Testis (tissue), 3 donors: ENCODE data around the gene SNN. TPM values are rescaled to one million over a fixed set of nuclear protein-coding genes. Genes with fewer than 3 reads are reported as not detected.

Experiments used
- DNase-seq: peaks from one replicate; pipeline ENCODE4 v3.0.0-alpha.2; 2019
- H3K27ac ChIP-seq, 2 donors: fragments of 200-600 bp; sonication (generic); one replicate each; pipeline ENCODE4 v1.5.1; 2019
- H3K27me3 ChIP-seq: fragments of 200-600 bp; sonication (generic); one replicate; pipeline ENCODE4 v1.5.1; 2019
- H3K36me3 ChIP-seq: fragments of 200-600 bp; sonication (generic); one replicate; pipeline ENCODE4 v1.5.1; 2017; ENCODE audit warnings: low read depth; ENCODE audit errors: missing control alignments
- H3K4me1 ChIP-seq: fragments of 200-600 bp; sonication (generic); one replicate; pipeline ENCODE4 v1.5.1; 2019
- H3K4me3 ChIP-seq, 2 donors: fragments of 200-600 bp; sonication (generic); one replicate each; pipeline ENCODE4 v1.5.1; 2017 to 2019
- H3K9me3 ChIP-seq: fragments of 200-600 bp; sonication (generic); one replicate; pipeline ENCODE4 v1.5.1; 2017
- POLR2A ChIP-seq: fragments of 450-650 bp; IDR thresholded peaks from one replicate; pipeline ENCODE4 v1.6.1; 2017; ENCODE audit warnings: antibody characterized with exemption, mild to moderate bottlenecking, moderate library complexity
- WGBS, 2 donors: methylation state at CpG; one replicate each; pipeline ENCODE4 v1.1.5; 2018; 5-methylcytosine and 5-hydroxymethylcytosine counted together
- intact Hi-C: fragments of 100-400 bp; cut with DNase I; formaldehyde crosslinking; loops from one replicate; pipeline ENCODE4 v1.15.1; 2023; ENCODE audit warnings: low total_unique reads
- polyA plus RNA-seq: library from polyadenylated mRNA; stranded (reverse); fragments of 350-450 nt; fragmentation: Illumina TruSeq; extraction: RNeasy Lipid Tissue Mini Kit (QIAGEN cat#74804); gene quantifications from one replicate; pipeline ENCODE4 v1.2.3, GENCODE V29; 2014; ENCODE audit warnings: low read depth, low replicate concordance; ENCODE audit not compliant: insufficient read depth
- total RNA-seq, 2 donors: library from RNA; depleted of rRNA; stranded (reverse); fragments of >200 nt; gene quantifications; one replicate each; pipeline ENCODE4 v1.2.3, GENCODE V29; 2016
- TF ChIP-seq, protein P1 (sequence below), 3 experiments: fragments of 450-650 bp in 2 of 3; fragments of 200-600 bp in 1 of 3; sonication (generic) in 1 of 3; IDR thresholded peaks; one replicate each; pipeline ENCODE4 v1.5.1; 2016 to 2019; ENCODE audit warnings: antibody characterized with exemption in 3 of 3, mild to moderate bottlenecking in 2 of 3, moderate library complexity in 1 of 3

SNN gene
- total and polyA plus RNA-seq, 3 donors from 2014 or later: 7.0 to 10.3 (median 10.1) TPM

GRCh38 chr16:11626657-11627291, 41.5 kb upstream of the SNN start:
- H3K27me3 ChIP-seq: no peaks in the 10 kb centered on the region
- H3K36me3 ChIP-seq: no peaks in the 10 kb centered on the region
- WGBS, 2 donors: 93 to 97% methylated on average over 16 of the region's 16 CpGs
- H3K4me1 ChIP-seq: peaks cover 6% of the 10 kb centered on the region
- no peak overlapping the region for H3K27ac ChIP-seq
- no peak for DNase-seq
- intact Hi-C loops: no loop called here
- H3K4me3 ChIP-seq: no peak overlapping the region
- no peak for TF ChIP-seq POLR2A
- TF ChIP-seq, protein P1, sequence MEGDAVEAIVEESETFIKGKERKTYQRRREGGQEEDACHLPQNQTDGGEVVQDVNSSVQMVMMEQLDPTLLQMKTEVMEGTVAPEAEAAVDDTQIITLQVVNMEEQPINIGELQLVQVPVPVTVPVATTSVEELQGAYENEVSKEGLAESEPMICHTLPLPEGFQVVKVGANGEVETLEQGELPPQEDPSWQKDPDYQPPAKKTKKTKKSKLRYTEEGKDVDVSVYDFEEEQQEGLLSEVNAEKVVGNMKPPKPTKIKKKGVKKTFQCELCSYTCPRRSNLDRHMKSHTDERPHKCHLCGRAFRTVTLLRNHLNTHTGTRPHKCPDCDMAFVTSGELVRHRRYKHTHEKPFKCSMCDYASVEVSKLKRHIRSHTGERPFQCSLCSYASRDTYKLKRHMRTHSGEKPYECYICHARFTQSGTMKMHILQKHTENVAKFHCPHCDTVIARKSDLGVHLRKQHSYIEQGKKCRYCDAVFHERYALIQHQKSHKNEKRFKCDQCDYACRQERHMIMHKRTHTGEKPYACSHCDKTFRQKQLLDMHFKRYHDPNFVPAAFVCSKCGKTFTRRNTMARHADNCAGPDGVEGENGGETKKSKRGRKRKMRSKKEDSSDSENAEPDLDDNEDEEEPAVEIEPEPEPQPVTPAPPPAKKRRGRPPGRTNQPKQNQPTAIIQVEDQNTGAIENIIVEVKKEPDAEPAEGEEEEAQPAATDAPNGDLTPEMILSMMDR (IDR thresholded peaks at IDR 0.05): no peak
- H3K9me3 ChIP-seq: no peaks in the 10 kb centered on the region

- WGBS, 2 donors: 89 to 97% methylated on average over 5 of the region's 5 CpGs
- Histone ChIP-seq H3K4me3 (no peak overlapping the region), H3K27ac (no peak overlapping the region), H3K27me3 (no peaks in the 10 kb centered on the region), H3K9me3 (no peaks in the 10 kb centered on the region), H3K36me3 (no peaks in the 10 kb centered on the region), H3K4me1 (peaks cover 6% of the 10 kb centered on the region)
- intact Hi-C loops: no loop called here
- DNase-seq: no peak
- TF ChIP-seq, protein P1 (IDR thresholded peaks at IDR 0.05): no peak
- no peak for TF ChIP-seq POLR2A
Observed at GRCh38 chr16:11627292-11627663, 41.0 kb upstream of the SNN start.

DNA sequence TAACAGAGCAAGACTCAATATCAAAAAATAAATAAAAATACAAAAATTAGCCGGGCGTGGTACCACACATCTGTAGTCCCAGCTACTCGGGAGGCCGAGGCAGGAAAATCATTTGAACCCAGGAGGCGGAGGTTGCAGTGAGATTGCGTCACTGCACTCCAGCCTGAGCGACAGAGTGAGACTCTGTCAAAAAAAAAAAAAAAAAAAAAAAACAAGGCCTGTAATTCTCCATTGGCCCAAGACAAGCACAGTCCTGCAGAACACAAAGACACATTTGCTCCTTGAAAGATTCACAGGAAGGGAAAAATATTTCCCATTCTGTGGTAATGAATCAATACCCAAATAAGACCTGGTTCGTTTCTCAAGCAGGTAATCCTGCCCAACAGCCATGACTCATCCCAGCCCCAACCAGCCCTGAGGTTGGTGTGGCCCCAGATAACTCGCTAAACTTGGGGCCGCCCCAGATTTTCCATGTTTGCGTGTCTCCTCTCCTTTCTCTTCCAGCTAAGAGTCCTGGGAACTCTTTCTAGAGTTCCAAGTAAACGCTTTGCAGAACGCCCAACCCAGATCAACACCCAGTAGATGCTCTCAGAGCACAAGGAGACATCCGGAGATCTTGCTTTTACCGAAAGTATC, 40.3 kb upstream of the SNN start:
- H3K36me3 ChIP-seq: no peaks in the 10 kb centered on the region
- H3K4me3 ChIP-seq: no peak overlapping the region
- peak overlapping the region in 1 of 2 donors; percentile 2 for H3K27ac ChIP-seq
- no peak for DNase-seq
- 67 to 71% methylated on average over 15 of the region's 15 CpGs for WGBS, 2 donors
- intact Hi-C loops: no loop called here
- no peaks in the 10 kb centered on the region for H3K9me3 ChIP-seq
- H3K4me1 ChIP-seq: peaks cover 12% of the 10 kb centered on the region
- H3K27me3 ChIP-seq: no peaks in the 10 kb centered on the region
- TF ChIP-seq POLR2A: no peak
- TF ChIP-seq, protein P1 (IDR thresholded peaks at IDR 0.05): no peak

DNA sequence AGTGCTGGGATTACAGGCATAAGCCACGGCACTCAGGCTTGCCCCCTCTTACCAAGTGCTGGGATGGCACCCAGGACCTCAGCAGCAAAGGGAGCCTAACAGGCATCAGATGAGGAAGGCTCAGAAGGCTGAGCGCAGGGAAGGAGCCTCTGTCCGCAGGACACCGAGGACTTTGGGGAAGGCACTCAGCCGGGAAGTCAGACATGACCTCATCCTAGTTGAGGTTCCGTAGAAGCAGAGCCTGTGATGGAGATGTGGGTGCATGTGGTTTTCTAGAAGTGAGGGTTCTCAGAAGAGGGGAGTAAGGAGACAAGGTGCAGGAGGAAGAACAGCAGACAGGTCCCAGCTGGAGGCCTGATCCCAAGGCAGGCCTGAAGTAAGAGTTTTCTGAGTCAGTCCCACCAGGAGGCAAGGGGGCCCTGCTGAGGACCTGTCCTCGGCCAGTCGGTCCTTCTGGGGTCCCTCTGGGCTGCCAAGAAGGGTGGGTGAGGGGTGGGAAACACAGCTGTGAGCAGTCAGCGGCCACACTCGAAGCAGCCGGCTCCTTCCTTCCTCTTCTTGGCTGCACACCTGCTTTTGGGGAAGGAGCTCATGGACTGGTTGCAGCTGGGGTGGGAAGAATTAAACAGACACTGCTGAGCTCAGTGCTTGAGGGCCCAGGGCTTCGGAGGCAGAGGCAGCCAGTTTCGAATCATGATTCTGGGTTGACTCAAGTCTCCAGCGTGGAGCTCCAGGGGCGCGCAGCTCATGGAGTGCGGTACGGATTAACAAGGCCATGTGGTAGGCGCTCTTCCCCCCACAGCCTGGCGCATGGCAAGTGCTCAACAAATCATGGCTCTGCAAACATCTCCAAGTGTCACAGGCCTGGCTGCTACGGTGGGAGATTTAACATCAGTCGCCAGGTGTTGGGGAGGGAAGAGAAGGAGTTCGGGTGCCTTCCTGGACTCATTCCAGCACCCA, 38.9 kb upstream of the SNN start:
- Histone ChIP-seq H3K9me3 (no peaks in the 10 kb centered on the region), H3K4me3 (no peak overlapping the region), H3K4me1 (peaks cover 24% of the 10 kb centered on the region), H3K27me3 (no peaks in the 10 kb centered on the region), H3K36me3 (no peaks in the 10 kb centered on the region), H3K27ac (peak overlapping the region in 1 of 2 donors; percentile 41)
- 81 to 85% methylated on average over 15 to 23 of the region's 23 CpGs for WGBS, 2 donors
- TF ChIP-seq, protein P1 (IDR thresholded peaks at IDR 0.05): no peak
- TF ChIP-seq POLR2A: no peak
- intact Hi-C loops: no loop called here
- peak; percentile 27 for DNase-seq
